Ascending aorta (tissue), 2 donors: ENCODE measurements around the gene DOCK6. TPM values are rescaled to one million over a fixed set of nuclear protein-coding genes. Genes with fewer than 3 reads are reported as not detected.
"Not testable (repeated sequence)": the region's sequence is repeated elsewhere in the genome, so short reads cannot be mapped to it uniquely, and the experiment has no call there.

Experiments
- DNase-seq, 2 donors: peaks; one replicate each; pipeline ENCODE4 v3.0.0-alpha.2; 2019; ENCODE audit warnings: low spot score in 2 of 2
- H3K27ac ChIP-seq, 2 donors: fragments of 200-600 bp; sonication (generic); one replicate each; pipeline ENCODE4 v1.5.1; 2016 to 2017; ENCODE audit warnings: mild to moderate bottlenecking in 1 of 2
- H3K27me3 ChIP-seq: fragments of 200-600 bp; sonication (generic); one replicate; pipeline ENCODE4 v1.5.1; 2017
- H3K36me3 ChIP-seq, 2 donors: fragments of 200-600 bp; sonication (generic); one replicate each; pipeline ENCODE4 v1.5.1; 2016
- H3K4me1 ChIP-seq, 2 donors: fragments of 200-600 bp; sonication (generic); one replicate each; pipeline ENCODE4 v1.5.1; 2016 to 2017; ENCODE audit warnings: mild to moderate bottlenecking in 1 of 2
- H3K4me3 ChIP-seq, 2 donors: fragments of 200-600 bp; sonication (generic); one replicate each; pipeline ENCODE4 v1.5.1; 2016 to 2017; ENCODE audit warnings: mild to moderate bottlenecking in 1 of 2
- H3K9me3 ChIP-seq, 2 donors: fragments of 200-600 bp; sonication (generic); one replicate each; pipeline ENCODE4 v1.5.1; 2016
- CTCF ChIP-seq, 3 experiments: fragments of 200-600 bp in 2 of 3; fragments of 450-650 bp in 1 of 3; sonication (generic) in 2 of 3; IDR thresholded peaks; one replicate each; pipeline ENCODE4 v1.5.1; 2016 to 2019; ENCODE audit warnings: antibody characterized with exemption in 3 of 3, mild to moderate bottlenecking in 1 of 3, moderate library complexity in 1 of 3
- intact Hi-C: fragments of 100-400 bp; cut with DNase I; formaldehyde crosslinking; loops from one replicate; pipeline ENCODE4 v1.15.1; 2023
- total RNA-seq: library from RNA; depleted of rRNA; stranded (reverse); fragments of >200 nt; gene quantifications from one replicate; pipeline ENCODE4 v1.1.0, GENCODE V29; 2016

Gene DOCK6
- total RNA-seq, 1 donor from 2014 or later: 140 TPM

- intact Hi-C loops: loop anchor here (1.0 kb wide), 2 partner anchors 10 to 30 kb away; no protein-coding TSS in a partner anchor
- no peaks in the 10 kb centered on the region for H3K9me3 ChIP-seq
- no peak for TF ChIP-seq CTCF (IDR thresholded peaks at IDR 0.05)
- H3K4me3 ChIP-seq: no peak overlapping the region
- peak; percentile 39 to 90 for DNase-seq
- no peaks in the 10 kb centered on the region for H3K27me3 ChIP-seq
- peak overlapping the region; percentile 94 for H3K27ac ChIP-seq
- peaks cover 49 to 68% of the 10 kb centered on the region in 2 donors for H3K36me3 ChIP-seq
- H3K4me1 ChIP-seq: peaks cover 32 to 75% of the 10 kb centered on the region in 2 donors
These were observed 93.8 kb downstream of the DOCK6 start for GRCh38 chr19:11168568-11168967.

- Histone ChIP-seq H3K4me3 (peak overlapping the region in 1 of 2 donors; percentile 52), H3K27ac (peak overlapping the region; percentile 94), H3K36me3 (peaks cover 32 to 50% of the 10 kb centered on the region in 2 donors), H3K27me3 (no peaks in the 10 kb centered on the region), H3K9me3 (no peaks in the 10 kb centered on the region), H3K4me1 (peaks cover 32 to 77% of the 10 kb centered on the region in 2 donors)
- TF ChIP-seq CTCF (IDR thresholded peaks at IDR 0.05): no peak
- DNase-seq: no peak
- intact Hi-C loops: no loop called here
These were observed 95.8 kb downstream of the DOCK6 start for GRCh38 chr19:11166281-11167142.

GRCh38 chr19:11165486-11166030 lies 96.8 kb downstream of the DOCK6 start:
- intact Hi-C loops: loop anchor here (2.0 kb wide), 2 partner anchors 23 to 31 kb away; partner anchors contain the start of gene KANK2
- H3K27me3 ChIP-seq: no peaks in the 10 kb centered on the region
- H3K27ac ChIP-seq: peak overlapping the region; percentile 94
- peaks cover 25 to 45% of the 10 kb centered on the region in 2 donors for H3K36me3 ChIP-seq
- peak in 1 of 2 donors; percentile 76 for DNase-seq
- no peaks in the 10 kb centered on the region for H3K9me3 ChIP-seq
- H3K4me3 ChIP-seq: peak overlapping the region in 1 of 2 donors; percentile 52
- no peak for TF ChIP-seq CTCF (IDR thresholded peaks at IDR 0.05)
- H3K4me1 ChIP-seq: peaks cover 30 to 68% of the 10 kb centered on the region in 2 donors

GRCh38 chr19:11164879-11165406 lies 97.4 kb downstream of the DOCK6 start:
- intact Hi-C loops: loop anchor here (2.0 kb wide), 2 partner anchors 22 to 32 kb away; partner anchors contain the start of gene KANK2
- Histone ChIP-seq H3K4me3 (peak overlapping the region in 1 of 2 donors; percentile 52), H3K9me3 (no peaks in the 10 kb centered on the region), H3K36me3 (peaks cover 18 to 39% of the 10 kb centered on the region in 2 donors), H3K4me1 (peaks cover 30 to 62% of the 10 kb centered on the region in 2 donors), H3K27ac (peak overlapping the region; percentile 94), H3K27me3 (no peaks in the 10 kb centered on the region)
- peak in 1 of 3 experiments; percentile 16 for TF ChIP-seq CTCF (IDR thresholded peaks at IDR 0.05)
- DNase-seq: peak; percentile 52 to 97

GRCh38 chr19:11164296-11164695 lies 98.0 kb downstream of the DOCK6 start:
- no peak for DNase-seq
- Histone ChIP-seq H3K9me3 (no peaks in the 10 kb centered on the region), H3K27me3 (no peaks in the 10 kb centered on the region), H3K36me3 (peaks cover 12 to 32% of the 10 kb centered on the region in 2 donors), H3K4me3 (peak overlapping the region in 1 of 2 donors; percentile 52), H3K27ac (peak overlapping the region; percentile 94), H3K4me1 (peaks cover 30 to 62% of the 10 kb centered on the region in 2 donors)
- intact Hi-C loops: loop anchor here (2.0 kb wide), 2 partner anchors 21 to 33 kb away; partner anchors contain the start of gene KANK2
- TF ChIP-seq CTCF (IDR thresholded peaks at IDR 0.05): no peak

GRCh38 chr19:11160440-11160768 lies 101.9 kb downstream of the DOCK6 start:
- peak overlapping the region; percentile 80 to 82 for H3K27ac ChIP-seq
- intact Hi-C loops, DNase-seq, H3K27me3 ChIP-seq, H3K4me3 ChIP-seq, H3K36me3 ChIP-seq, H3K9me3 ChIP-seq: not testable (repeated sequence)
- peaks cover 12 to 45% of the 10 kb centered on the region in 2 donors for H3K4me1 ChIP-seq
